SIG-M5 treated with dmso at 0.1 percent for 504 hours (cell line): Measurements from ENCODE around the gene CD226.
A peak's percentile ranks its signal among the peaks of the same experiment; 100 is the strongest.
"Not testable (repeated sequence)": the region's sequence is repeated elsewhere in the genome, so short reads cannot be mapped to it uniquely, and the experiment has no call there.

ENCODE experiments used
- DNase-seq: peaks from one replicate; lab custom pipeline; 2025; ENCODE audit not compliant: unreplicated experiment; lab: John Stamatoyannopoulos, UW

CD226 gene

DNA sequence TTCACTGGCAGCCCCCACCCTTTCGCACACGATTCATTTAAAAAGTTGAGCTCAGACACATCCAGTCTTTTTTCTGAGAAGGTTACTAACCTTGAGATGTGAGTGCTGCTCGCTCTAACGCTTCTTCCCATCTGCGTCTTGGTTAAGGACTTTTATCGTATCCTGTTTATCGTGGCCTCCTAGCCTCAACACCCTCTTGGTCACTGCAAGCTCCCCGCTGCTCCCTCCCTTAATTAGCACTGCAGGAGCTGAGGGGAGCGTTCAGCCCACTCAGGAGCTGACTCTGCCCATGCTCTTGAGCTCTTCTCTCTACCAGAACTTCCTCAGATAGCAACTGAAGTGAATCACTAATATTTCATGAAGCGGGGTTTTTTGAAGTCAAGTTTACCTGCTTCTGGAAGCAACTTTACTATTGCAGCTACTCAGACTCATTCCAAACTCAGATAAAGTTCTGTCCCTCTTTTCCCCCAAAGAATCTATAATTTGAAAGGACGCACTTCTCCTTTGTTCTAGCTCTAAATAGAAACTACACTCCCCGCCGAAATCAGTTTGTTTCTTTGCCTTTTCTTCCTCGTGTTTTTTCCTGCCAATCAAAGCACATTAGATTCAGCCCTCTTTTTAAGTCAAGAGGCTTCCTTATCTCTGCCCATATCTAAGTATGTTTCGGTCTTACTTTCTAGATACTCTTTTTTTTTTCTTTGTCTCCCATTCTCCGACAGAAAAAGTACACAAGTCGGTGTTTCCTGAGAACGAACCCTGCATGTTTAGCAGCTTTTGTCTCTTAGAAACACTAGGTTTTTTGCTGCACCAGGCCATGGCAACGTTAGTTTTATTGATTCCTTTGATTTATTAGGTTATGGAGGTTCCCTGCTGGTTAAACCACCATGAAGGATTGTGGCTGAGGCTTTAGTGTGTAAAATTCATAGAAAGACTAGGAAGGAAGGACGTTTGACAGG is 9.3 kb upstream of the CD226 start:
- no peak for DNase-seq

DNA sequence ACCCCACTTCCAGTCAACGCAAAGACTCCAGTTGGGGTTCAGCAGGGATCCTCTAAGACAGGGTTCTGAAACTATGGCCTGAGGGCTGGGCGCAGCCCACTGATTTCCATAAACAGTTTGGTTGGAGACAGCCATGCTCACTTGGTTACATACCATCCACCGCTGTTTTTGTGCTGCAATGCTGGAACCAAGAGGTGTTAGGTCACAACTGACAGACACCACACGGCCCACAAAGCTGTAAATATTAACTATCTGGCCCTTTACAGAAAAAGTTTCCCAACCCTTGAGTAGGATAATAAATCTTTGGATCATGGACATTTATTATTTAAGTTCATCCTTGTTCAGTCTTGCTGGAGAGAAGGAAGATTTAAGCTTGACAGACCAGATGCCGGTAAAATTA is 8.4 kb upstream of the CD226 start:
- DNase-seq, result no peak

DNA sequence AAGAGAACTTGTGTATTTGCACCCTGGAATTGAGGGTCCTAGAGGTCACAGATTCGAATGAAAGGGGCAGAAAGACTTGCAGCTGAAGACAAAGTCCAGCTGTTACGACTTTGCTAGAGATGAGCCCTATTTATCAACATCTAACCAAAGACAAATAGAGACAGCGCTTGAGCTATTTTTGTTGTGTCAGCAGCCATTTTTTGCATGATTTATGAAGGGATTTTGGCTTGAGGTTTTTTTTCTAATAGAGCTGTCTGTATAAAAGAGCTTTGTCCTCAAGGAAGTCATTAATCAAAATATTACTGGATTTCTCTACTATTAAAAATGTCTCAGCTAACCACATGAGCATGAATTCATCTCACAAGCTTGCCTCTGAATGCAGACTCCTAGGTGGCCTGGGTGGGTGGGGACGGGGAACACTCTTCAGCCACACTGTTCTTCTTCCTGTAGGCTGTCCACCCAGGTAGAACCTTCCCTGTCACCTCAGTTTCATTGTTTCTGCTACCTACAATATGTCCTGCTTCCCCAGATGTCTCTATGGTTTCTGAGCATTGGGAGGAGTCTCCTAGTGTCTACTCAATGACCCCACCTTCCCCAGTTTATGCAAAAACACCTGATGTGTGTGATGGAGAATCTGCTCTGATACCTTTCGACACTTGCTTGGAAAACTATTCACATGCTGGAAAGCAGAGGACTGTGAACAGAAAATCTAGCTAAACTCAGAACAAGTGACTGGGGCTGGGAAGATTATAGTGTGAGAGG is 7.2 kb upstream of the CD226 start:
- DNase-seq, result no peak

DNA sequence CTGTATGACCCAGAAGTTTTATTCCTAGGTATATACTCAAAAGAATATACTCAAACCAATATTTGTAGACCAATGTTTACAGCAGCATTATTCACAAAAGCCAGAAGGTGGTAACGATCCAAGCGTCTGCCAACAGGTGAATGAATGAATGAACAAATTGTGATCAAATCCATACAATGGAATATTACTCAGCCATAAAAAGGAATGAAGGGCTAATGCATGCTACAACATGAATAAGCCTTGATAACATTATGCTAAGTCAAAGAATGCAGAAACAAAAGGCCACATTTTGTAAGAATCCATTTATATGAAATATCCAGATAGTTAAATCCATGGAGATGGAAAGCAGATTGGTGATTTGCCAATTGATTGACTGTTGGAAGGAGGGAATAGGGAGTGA is 5.5 kb upstream of the CD226 start:
- no peak for DNase-seq

DNA sequence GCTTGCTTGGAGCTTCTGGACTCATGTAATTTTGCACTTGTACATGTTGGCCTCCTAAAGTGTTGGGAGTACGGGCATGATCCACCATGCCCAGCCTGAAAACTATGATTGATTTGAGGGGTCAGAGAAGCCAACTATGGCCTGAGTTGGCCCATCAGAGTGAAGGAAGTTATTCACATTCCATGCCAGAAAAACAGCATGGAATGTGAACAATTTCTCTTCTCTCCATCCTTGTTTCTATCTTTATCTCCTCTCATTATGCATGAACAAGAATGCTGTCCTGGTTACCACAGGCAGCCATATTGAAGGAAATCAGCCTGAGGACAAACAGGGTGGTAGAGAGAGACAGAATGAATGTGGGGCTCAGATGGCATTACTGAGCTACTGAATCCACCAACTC is 3.5 kb upstream of the CD226 start:
- DNase-seq, result no peak

DNA sequence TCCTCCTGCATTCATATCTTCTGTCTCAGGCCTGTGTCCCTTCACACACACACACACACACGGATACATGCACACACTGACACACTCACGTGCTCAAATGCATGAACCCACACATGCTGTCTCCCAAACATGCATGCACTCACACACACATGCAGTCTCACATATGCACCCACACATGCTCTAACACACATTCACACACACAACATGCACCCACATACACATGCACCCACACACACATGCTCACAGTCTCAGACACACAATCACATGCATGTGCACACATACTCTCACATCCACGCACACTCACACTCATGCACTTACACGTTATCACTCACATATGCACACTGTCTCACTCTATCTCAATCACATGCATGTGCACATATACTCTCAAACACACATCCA is 1.9 kb upstream of the CD226 start:
- no peak for DNase-seq

DNA sequence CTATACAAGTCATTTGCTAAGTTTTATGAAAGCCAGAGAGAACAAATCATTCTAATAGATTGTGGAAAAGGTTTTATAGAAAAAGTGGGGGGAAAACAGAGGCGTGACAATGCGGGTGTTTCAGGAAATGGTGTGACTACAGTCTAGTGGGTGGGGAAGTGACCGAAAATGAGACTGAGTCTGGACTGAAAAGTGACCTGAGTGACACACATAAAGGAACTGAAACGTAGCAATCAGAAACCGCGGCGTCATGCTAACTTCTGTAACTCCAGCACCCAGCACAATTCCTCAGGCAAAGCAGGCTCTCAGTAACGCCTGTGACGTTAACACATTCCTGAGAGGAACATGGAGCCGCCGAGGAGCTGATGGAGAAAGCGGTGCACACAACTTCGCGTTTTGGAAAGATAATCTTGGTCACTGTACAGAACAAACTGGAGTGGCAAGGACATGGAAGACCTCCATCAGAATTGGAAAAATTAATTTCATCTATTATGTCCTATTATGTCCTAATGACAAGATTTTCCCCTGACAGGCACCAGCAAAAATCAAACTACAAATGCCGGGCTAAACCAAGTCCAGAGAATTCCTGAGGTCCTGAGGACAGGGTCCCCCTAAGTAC is 1.4 kb upstream of the CD226 start:
- peak; percentile 70 for DNase-seq

DNA sequence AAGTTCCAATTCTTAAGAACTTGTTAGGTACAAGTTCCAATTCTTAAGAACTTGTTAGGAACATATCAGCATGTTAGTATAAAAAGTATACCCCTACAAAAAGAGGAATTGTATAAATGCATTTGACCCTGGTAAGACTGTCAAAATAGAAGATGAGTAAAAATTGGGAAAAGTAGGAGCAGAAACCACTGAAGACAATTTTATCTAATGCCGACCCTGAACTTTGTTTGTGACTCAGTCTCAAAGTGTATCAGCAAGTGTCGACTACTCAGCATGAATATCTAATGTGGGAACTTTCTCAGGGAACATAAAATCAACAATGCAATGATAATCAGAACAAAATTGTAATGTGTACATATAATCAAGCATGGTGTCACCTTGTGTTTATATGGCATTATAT is 583 bp upstream of the CD226 start:
- no peak for DNase-seq

DNA sequence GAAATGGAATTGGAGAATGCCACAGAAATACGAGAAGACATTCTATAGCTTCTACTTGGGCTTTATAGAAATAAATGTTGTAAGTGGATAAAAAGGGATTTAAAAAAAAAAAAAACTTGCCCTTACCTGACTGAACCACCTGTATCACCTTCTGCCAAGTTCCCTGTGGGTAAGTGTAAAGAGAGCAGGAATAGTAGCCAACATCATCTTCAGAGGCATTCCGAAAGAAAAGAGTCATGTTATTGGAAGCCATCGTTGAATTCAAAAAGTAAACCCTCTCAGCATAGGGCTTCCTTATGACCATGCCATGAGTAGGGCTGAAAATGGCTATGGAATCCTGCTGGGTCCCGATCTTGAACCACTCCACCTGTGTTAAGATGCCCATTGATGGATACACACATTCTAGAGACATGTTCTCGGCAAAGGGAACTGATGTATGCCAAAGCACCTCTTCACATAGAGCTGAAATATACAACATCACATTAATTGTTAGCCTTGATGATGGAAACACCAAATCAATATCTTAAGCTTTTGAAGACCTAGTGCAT is 991 bp downstream of the CD226 start:
- no peak for DNase-seq

DNA sequence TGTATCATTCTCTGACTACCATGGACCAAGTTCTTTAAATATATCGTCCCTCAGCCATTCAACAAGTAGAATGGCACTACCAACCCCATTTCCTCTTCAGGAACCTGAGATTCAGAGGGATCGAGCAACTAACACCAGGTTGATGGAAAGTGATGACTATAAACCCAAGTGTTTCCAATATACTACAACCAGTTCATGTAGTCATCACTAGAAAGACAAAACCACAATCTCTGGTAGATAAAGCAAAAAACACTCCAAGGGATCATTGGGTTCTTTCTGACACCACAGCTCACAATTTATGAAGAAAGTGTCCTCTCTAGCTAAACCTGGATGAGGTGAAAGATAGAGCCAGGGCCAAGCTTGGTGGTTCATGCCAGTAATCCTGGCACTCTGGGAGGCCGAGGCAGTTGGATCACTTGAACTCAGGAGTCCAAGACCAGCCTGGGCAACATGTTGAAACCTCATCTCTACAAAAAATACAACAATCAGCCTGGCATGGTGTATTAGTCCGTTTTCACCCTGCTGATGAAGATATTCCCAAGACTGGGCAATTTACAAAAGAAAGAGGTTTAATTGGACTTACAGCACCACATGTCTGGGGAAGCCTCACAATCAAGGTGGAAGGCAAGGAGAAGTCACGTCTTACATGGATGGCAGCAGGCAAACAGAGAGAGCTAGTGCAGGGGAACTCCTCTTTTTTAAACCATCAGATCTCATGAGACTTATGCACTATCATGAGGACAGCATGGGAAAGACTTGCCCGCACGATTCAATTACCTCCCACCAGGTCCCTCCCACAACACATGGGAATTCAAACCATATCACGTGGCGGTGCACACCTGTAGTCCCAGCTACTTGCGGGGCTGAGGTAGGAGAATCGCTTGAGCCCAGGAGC is 2.2 kb downstream of the CD226 start:
- no peak for DNase-seq

DNA sequence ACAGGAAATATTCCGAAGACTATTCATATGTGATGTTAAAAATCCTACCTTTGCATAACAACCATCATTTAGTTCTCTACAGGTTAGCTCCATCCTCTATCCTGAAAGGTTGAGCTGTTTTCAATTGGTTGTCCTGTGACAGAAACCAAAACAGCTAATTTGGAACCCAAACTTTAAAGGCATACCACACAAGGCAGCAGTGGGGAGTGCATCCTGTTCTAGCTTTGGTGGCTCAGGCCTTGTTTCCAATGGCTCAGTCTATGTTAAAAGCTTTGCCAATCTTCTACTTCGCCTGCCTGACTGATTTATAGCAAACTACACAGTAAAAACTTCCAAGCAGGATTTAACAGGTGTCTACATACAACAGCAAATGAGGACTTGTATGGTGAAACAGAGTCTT is 3.2 kb downstream of the CD226 start:
- no peak for DNase-seq

DNA sequence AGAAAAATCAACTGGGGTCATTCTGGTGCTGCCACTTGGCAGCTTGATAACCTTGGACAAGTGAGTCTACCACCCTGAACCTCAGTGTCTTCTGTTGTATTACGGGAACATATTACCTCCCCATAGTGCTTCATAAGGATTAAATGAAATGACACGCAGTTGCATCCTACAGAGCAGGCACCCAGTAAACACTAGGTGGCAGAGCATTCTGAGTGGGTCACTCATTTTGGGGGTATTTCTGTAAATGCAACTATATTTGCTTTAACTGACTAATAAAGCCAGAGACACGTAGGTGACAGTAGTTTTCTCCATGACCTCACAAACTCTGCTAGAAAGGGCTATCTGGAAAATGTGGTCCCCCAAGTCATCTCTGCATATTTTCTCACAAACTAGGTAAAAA is 4.7 kb downstream of the CD226 start:
- no peak for DNase-seq

DNA sequence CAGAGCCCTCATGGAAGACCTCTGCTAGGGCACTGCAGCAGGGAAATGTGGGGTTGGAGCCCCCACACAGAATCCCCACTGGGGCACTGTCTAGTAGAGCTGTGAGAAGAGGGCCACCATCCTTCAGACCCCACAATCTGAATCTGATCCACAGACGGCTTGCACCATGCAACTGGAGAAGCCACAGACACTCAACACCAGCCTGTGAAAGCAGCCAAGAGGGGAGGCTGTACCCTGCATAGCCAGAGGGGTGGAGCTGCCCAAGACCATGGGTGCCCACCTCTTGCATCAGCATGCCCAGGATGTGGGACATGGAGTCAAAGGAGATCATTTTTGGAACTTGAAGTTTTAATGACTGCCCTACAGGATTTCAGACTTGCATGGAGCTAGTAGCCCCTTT is 6.5 kb downstream of the CD226 start:
- no peak for DNase-seq

DNA sequence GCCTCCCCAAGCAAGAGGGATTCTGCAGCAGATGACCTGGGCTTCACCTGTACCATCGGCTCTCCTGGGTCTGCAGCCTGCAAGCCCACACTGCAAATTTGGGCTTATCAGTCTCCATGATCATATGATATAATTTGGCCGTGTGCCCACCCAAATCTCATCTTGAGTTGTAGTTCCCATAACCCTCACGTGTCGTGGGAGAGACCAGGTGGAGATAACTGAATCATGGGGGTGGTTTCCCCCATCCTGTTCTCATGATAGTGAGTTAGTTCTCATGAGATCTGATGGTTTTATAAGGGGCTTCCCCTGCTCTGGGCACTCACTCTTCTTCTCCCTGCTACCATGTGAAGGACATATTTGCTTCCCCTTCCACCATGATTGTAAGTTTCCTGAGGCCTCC is 7.9 kb downstream of the CD226 start:
- not testable (repeated sequence) for DNase-seq

DNA sequence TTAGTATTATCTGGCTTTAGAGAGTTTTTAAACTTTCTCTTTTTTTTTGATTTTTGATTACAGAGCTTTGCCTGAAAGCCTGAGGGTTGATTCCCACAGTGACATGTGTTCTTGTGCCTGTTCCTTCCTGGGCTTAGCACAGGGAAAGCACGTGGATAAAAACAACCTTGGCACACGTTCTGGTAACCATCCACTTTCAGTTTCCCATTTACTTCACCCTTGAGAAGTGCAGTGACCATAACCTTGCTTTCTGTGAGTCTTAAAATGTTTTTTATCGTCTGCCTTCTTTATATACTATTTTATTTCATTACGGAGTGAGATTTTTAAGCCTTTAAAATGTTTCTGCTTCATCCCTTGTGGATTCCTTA is 11.5 kb downstream of the CD226 start:
- DNase-seq, result no peak

DNA sequence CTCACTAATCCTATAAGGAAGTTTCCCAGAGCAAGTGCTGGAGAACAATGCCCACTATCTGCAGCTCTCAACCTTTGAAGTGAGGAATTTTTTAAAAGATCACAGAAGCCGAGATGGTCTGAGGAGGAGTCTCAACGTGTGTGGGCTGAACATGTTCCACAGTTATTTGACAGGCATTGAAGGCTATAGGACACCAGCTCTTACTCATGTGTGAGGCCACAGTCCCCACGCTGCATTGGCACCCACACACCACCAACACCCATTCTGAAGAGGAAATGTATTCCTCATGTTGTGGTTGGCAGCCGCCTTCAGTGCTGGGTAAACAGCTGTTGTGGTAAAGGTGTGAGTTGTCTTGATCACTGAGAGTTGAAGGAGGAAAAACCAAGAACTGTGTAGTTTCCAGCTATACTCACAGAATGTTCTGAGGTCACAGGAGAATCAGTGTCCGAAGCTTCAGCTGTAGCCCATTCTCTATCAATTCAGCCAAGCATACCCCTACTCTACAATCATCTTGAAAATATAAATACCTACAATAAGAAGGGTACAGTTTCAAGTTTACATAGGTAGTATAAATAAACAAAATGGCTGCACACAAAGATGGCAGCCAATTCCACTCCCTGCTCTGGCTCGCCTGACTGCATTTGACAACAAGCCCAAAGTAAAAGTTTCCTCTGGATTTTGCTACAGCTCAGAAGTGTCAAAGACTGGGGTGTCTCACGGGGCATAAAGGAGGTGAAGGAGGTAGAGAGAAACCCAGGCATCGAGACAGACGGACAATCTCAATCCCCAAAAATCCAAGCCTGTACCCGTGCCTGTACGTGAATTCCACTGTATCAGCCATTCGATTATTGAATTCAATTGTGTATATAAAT is 12.1 kb downstream of the CD226 start:
- DNase-seq, result no peak

DNA sequence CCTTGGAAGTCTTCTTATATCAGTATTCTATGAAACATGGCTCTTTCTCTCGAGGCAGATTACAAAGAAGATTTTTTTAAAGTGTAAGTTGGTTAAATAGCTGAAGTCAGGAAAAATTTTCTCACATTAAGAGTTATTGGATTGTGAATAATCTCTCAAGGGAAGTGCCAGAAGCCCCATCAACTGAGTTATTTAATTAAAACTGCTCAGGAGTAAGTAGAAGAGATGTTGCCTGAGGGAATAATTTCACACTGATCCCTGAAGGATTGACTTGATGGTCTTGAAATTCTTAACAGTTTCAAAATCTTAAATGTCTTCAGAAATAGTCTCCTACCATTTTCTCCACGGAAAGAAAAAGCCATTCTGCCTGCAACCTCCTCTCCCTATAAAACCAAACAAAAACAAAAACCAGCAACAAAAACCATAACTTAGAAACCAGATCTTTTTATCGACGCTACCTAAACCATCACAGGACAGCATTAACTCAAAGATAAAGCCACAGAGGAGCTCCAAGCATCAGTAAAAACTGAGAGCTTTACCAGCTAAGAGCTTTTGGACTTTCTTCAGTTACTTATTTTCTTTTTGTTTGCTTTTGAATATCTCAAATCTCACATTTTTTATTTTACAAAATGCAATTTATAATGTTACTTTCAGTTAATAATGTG is 12.9 kb downstream of the CD226 start:
- no peak for DNase-seq

DNA sequence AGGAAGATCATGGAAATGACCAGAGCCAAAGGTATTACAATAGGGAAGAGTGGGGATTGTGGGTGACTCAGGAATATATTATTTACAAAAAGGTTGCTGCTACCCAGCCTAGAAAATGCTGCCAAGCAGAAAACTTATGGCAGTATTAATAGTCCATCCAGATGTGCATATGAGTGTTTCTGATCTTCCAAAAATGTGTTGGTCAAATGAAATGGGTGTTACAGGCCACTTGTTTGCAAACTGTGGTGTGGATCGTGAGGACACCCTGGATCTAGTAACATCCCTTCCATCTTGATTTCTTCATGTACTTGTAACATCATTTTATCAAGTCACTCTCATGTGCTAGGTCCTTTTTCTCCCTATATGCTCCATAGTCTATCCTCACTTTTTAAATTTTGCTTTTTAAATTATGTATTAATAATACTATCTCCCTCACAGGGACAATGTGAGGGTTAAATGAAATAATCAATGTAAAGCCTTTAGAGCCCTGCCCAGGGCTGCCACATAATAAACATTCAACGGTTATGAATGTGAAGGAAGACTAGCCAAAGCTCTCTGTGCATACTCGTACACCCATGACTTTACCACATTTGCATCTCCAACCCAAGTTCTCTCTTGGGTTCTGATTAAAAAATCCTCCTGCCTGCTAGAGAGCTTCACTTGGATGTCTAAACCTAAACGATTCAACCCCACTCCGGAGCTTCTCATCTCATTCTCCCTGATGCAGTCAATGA is 18.5 kb downstream of the CD226 start:
- no peak for DNase-seq
